OCI-LY1 (cell line): ENCODE results near the gene SYNGR1.

Source experiments
- H2AFZ ChIP-seq: fragments of 200-600 bp; sonication (generic), shearing (Covaris generic); 2 replicates; pipeline ENCODE4 v1.6.0; 2014; ENCODE audit warnings: antibody characterized with exemption, mild to moderate bottlenecking, low read length
- H3F3A ChIP-seq: fragments of 200-600 bp; sonication (generic), shearing (Covaris generic); 2 replicates; pipeline ENCODE4 v1.6.0; 2014; ENCODE audit warnings: mild to moderate bottlenecking, antibody characterized with exemption, low read length, moderate library complexity; ENCODE audit not compliant: insufficient read depth
- H3K27ac ChIP-seq: fragments of 200-600 bp; sonication (generic); 2 replicates; pipeline ENCODE4 v1.5.1; 2014; ENCODE audit warnings: low read length, mixed run types, mild to moderate bottlenecking, low read depth; ENCODE audit not compliant: poor library complexity, severe bottlenecking
- H3K27me3 ChIP-seq: fragments of 200-600 bp; sonication (generic); 2 replicates; pipeline ENCODE4 v1.6.0; 2014; ENCODE audit warnings: antibody characterized with exemption, mild to moderate bottlenecking, low read length, moderate library complexity; ENCODE audit not compliant: insufficient read depth
- H3K36me3 ChIP-seq: fragments of 200-600 bp; sonication (generic); 2 replicates; pipeline ENCODE4 v1.6.1; 2014; ENCODE audit warnings: mild to moderate bottlenecking, antibody characterized with exemption, low read length, moderate library complexity, mixed read lengths; ENCODE audit not compliant: insufficient read depth
- H3K4me1 ChIP-seq: fragments of 200-600 bp; sonication (generic); 2 replicates; pipeline ENCODE4 v1.5.1; 2014; ENCODE audit warnings: mild to moderate bottlenecking, low read length, moderate library complexity; ENCODE audit not compliant: insufficient read depth, severe bottlenecking
- H3K4me2 ChIP-seq: fragments of 200-600 bp; sonication (generic), shearing (Covaris generic); 2 replicates; pipeline ENCODE4 v1.6.1; 2014; ENCODE audit warnings: low read length
- H3K4me3 ChIP-seq: fragments of 200-600 bp; sonication (generic); 2 replicates; pipeline ENCODE4 v1.5.1; 2014; ENCODE audit warnings: low read length, low read depth, mild to moderate bottlenecking, mixed read lengths; ENCODE audit not compliant: poor library complexity, severe bottlenecking
- H3K79me2 ChIP-seq: fragments of 200-600 bp; shearing (Covaris generic); 2 replicates; pipeline ENCODE4 v1.6.1; 2016; ENCODE audit warnings: mixed run types, low read length, mixed read lengths; ENCODE audit not compliant: insufficient read depth
- H3K9ac ChIP-seq: fragments of 200-600 bp; sonication (generic), shearing (Covaris generic); 2 replicates; pipeline ENCODE4 v1.6.1; 2014; ENCODE audit warnings: mild to moderate bottlenecking, low read length, mixed read lengths
- H3K9me2 ChIP-seq: fragments of 200-600 bp; sonication (generic), shearing (Covaris generic); 2 replicates; pipeline ENCODE4 v1.6.1; 2014; ENCODE audit warnings: low read depth, mild to moderate bottlenecking, low read length, mixed read lengths
- H3K9me3 ChIP-seq: fragments of 200-600 bp; shearing (Covaris generic); 2 replicates; pipeline ENCODE4 v1.6.1; 2014; ENCODE audit warnings: low read length, mixed read lengths
- H4K20me1 ChIP-seq: fragments of 200-600 bp; sonication (generic), shearing (Covaris generic); 2 replicates; pipeline ENCODE4 v1.6.0; 2016; ENCODE audit warnings: mild to moderate bottlenecking, low read length; ENCODE audit not compliant: insufficient read depth
- CTCF ChIP-seq: fragments of 200-600 bp; sonication (generic), shearing (Covaris generic); IDR thresholded peaks from 2 replicates; pipeline ENCODE4 v1.5.1; 2017; ENCODE audit warnings: mild to moderate bottlenecking, antibody characterized with exemption, low read length, moderate library complexity, mixed read lengths
- EZH2 ChIP-seq: fragments of 200-600 bp; sonication (generic), shearing (Covaris generic); IDR thresholded peaks from 2 replicates; pipeline ENCODE4 v1.8.0; 2017; ENCODE audit warnings: borderline replicate concordance, mixed run types, mild to moderate bottlenecking, antibody characterized with exemption, low read length, moderate library complexity, mixed read lengths

Gene SYNGR1

GRCh38 chr22:39374801-39375200, 25.0 kb downstream of the SYNGR1 start:
- Histone ChIP-seq H3K27ac (no peak overlapping the region), H3K4me1 (no peaks in the 10 kb centered on the region), H3K4me2 (no peak overlapping the region), H3K9me2 (no peaks in the 10 kb centered on the region), H3K36me3 (no peaks in the 10 kb centered on the region), H3K9ac (no peak overlapping the region), H4K20me1 (no peaks in the 10 kb centered on the region), H3K79me2 (no peaks in the 10 kb centered on the region), H3K27me3 (no peaks in the 10 kb centered on the region; the same call in 1 of the 2 replicates), H3F3A (no peaks in the 10 kb centered on the region), H3K9me3 (no peaks in the 10 kb centered on the region), H3K4me3 (no peak overlapping the region), H2AFZ (no peak overlapping the region)
- TF ChIP-seq EZH2 = no peak
- no peak for TF ChIP-seq CTCF

- Histone ChIP-seq H3K9ac (no peak overlapping the region), H3F3A (no peaks in the 10 kb centered on the region), H3K4me2 (no peak overlapping the region), H3K4me1 (no peaks in the 10 kb centered on the region), H3K79me2 (no peaks in the 10 kb centered on the region), H4K20me1 (no peaks in the 10 kb centered on the region), H3K36me3 (no peaks in the 10 kb centered on the region), H2AFZ (no peak overlapping the region), H3K27ac (no peak overlapping the region), H3K9me2 (no peaks in the 10 kb centered on the region), H3K9me3 (no peaks in the 10 kb centered on the region), H3K4me3 (no peak overlapping the region), H3K27me3 (no peaks in the 10 kb centered on the region; the same call in 1 of the 2 replicates)
- no peak for TF ChIP-seq CTCF
- TF ChIP-seq EZH2 = no peak
These were observed 25.9 kb downstream of the SYNGR1 start for GRCh38 chr22:39375646-39376045.

- TF ChIP-seq CTCF = no peak
- no peak for TF ChIP-seq EZH2
- Histone ChIP-seq H3K27ac (no peak overlapping the region), H3K4me3 (no peak overlapping the region), H3K4me2 (no peak overlapping the region), H3K27me3 (peaks cover 13% of the 10 kb centered on the region; the same call in 1 of the 2 replicates), H3K36me3 (no peaks in the 10 kb centered on the region), H3K9me3 (no peaks in the 10 kb centered on the region), H3K9me2 (no peaks in the 10 kb centered on the region), H3K79me2 (no peaks in the 10 kb centered on the region), H4K20me1 (no peaks in the 10 kb centered on the region), H2AFZ (no peak overlapping the region), H3K4me1 (no peaks in the 10 kb centered on the region), H3F3A (no peaks in the 10 kb centered on the region), H3K9ac (no peak overlapping the region)
These were observed 30.3 kb downstream of the SYNGR1 start for GRCh38 chr22:39379756-39380730.
